Measurements from ENCODE around the gene PRDM4. TPM values are rescaled to one million over a fixed set of nuclear protein-coding genes. Genes with fewer than 3 reads are reported as not detected.

The PRDM4 gene
- total and polyA plus RNA-seq, 2 of the 4 experiments (the other 2 are of a cell fraction) = 20.1 to 26.7 TPM

DNA sequence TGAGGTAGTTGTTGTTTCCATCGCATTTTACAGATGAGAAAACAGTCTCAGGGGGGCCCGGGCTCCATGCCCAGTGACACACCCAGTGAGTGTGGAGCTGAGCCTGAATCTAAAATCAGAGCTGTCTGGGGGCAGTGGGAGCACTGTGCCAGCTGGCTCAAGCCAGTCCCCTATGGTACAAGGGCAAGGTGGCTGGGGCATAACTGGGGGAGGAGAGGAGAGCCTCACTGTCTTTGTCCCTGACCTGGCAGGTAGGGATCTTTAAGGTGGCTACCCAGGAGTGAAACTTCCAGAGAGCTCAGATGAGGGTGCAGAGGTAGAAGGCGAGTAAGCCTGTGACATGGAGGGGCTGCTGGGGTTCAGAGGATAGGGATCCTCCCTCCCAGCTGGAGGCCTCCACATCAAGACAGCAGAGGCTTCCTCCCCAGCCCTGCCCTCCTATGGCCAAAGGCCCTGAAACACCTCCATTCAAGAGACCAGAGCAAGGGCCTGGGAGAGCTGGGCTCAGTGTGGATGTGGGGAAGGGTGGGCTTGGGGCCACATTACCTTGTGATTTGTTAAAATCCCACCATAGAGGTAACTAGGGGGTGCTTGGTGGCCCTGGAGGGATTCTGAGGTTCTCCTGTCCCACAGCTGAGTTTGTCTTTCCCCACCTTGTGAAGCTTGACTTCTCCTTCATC, 46.7 kb upstream of the PRDM4 start (continued):
- TF ChIP-seq ELK1 (IDR thresholded peaks at IDR 0.05; ENCODE audit: borderline replicate concordance, low read depth, low read length) = no peak

DNA sequence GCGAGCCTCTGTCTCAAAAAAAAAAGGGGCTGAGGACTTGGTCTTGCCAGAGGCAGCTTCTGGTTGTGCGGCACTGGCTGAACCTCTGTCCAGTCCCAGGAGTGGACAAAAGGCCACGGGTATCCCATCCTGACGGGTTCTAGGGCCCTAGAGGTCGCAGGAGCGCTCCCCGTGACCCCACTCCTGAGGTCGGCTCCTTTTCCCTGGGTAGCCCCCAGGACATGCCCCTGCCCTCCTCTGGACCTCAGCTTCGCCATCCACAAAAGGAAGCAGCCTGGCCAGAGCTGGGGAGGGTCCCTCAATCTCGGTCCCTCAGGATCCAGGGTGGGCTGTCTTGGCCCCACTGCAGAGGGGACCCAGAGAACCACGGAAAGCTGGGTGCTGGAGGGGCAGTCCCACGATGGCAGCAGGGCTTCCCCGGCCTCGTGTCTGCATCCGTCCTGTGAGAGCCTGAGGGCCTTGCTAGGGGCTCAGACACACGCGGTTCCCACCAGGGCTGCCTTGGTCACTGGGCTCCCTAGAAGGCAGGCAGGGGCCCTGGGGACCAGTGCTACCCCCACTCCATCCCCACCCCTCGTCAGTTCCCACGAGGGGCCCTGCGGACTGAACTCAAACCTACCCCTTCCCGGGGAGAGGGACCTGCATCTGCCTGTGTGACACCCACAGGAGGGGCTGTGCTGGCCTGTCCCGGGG, 44.7 kb upstream of the PRDM4 start:
- no peak overlapping the region for H2BK5ac ChIP-seq (ENCODE audit: low read depth, low read length, poor library complexity, severe bottlenecking)
- no peak overlapping the region for H4K91ac ChIP-seq (ENCODE audit: insufficient read depth, low read depth, low read length)
- no peak overlapping the region for H2BK20ac ChIP-seq (ENCODE audit: low read depth, low read length)
- H3K23ac ChIP-seq (ENCODE audit: low read depth, low read length) = no peak overlapping the region
- no peak overlapping the region for H3K4me2 ChIP-seq (ENCODE audit: low read depth, low read length)
- H4K20me1 ChIP-seq (ENCODE audit: insufficient read depth, low read length) = no peaks in the 10 kb centered on the region
- H3K27me3 ChIP-seq (ENCODE audit: control insufficient read depth, insufficient read depth, low read length) = no peaks in the 10 kb centered on the region
- no peaks in the 10 kb centered on the region for H3K9me3 ChIP-seq (ENCODE audit: control insufficient read depth, insufficient read depth, low read length)
- no peak overlapping the region for H3K56ac ChIP-seq (ENCODE audit: extremely low read depth, insufficient read depth, low read length)
- no peak overlapping the region for H3K9ac ChIP-seq (ENCODE audit: low read depth, low read length)
- H3K79me1 ChIP-seq (ENCODE audit: low read depth in 1 of 2, low read length in 2 of 2) = no peaks in the 10 kb centered on the region
- ChIA-PET POLR2A (ENCODE audit: unreplicated experiment) (no interaction called here), CTCF (interaction anchor here (0.6 to 0.7 kb wide), 2 partner anchors 209 to 543 kb away, joined by 3 to 4 read pairs; no protein-coding TSS in a partner anchor)
- BruUV-seq (replicated peaks) = no TSS peak
- in situ Hi-C loops (cut with MboI; ENCODE audit: low sequenced_read_pairs) (no loop called here), dilution Hi-C loops (cut with HindIII; ENCODE audit: low sequenced_read_pairs, unreplicated experiment) (no loop called here), intact Hi-C loops (cut with micrococcal nuclease) (no loop called here)
- ATAC-seq (ENCODE audit: low read depth) (no peak), DNase-seq (no peak)
- no peak overlapping the region for H2AK5ac ChIP-seq (ENCODE audit: low read depth, low read length)
- H2AK9ac ChIP-seq (replicated peaks; ENCODE audit: low read depth, low read length, poor library complexity) = no peak overlapping the region
- no peak overlapping the region for H2AFZ ChIP-seq (replicated peaks; ENCODE audit: low read length, poor library complexity)
- no peak overlapping the region for H3K4ac ChIP-seq (ENCODE audit: low read depth, low read length)
- no peaks in the 10 kb centered on the region for H3K4me1 ChIP-seq (ENCODE audit: control insufficient read depth, insufficient read depth, low read length)
- no peak overlapping the region for H2BK120ac ChIP-seq (ENCODE audit: low read depth, low read length)
- no peaks in the 10 kb centered on the region for H3K36me3 ChIP-seq (ENCODE audit: control insufficient read depth, insufficient read depth, low read length)
- no peak overlapping the region for H3K14ac ChIP-seq (replicated peaks; ENCODE audit: low read depth, low read length)
- no peaks in the 10 kb centered on the region for H3K9me1 ChIP-seq (ENCODE audit: insufficient read depth, low read length)
- H2BK15ac ChIP-seq (ENCODE audit: low read depth, low read length) = no peak overlapping the region
- no peak overlapping the region for H4K8ac ChIP-seq (ENCODE audit: low read depth in 2 of 2, low read length in 2 of 2)
- 64% methylated on average over 6 of the region's 22 CpGs; no CpG with 5 or more reads in 1 of the 2 experiments for WGBS, 2 experiments (ENCODE audit: extremely low coverage in 2 of 2, insufficient read length in 1 of 2)
- no peak overlapping the region for H3K18ac ChIP-seq (ENCODE audit: low read depth, low read length)
- no peak overlapping the region for H3K27ac ChIP-seq (ENCODE audit: insufficient read depth, low read length)
- H4K5ac ChIP-seq (ENCODE audit: low read depth, low read length) = no peak overlapping the region
- H3K4me3 ChIP-seq (ENCODE audit: insufficient read depth, low read depth, low read length) = no peak overlapping the region
- TF ChIP-seq RFX5 (IDR thresholded peaks at IDR 0.05; ENCODE audit: low read depth, low read length) = no peak
- TF ChIP-seq CTCF (conservative IDR thresholded peaks at IDR 0.05; ENCODE audit: low read depth, low read length) = no peak
- no peak for TF ChIP-seq BHLHE40 (IDR thresholded peaks at IDR 0.05; ENCODE audit: low read depth, low read length)
- no peak for TF ChIP-seq NFE2L2 (IDR thresholded peaks at IDR 0.05; ENCODE audit: low read depth, low read length)
- TF ChIP-seq MAZ (IDR thresholded peaks at IDR 0.05; ENCODE audit: borderline replicate concordance, low read depth, low read length) = no peak
- TF ChIP-seq RCOR1 (IDR thresholded peaks at IDR 0.05; ENCODE audit: insufficient replicate concordance, low read length) = no peak
- TF ChIP-seq, protein P1, sequence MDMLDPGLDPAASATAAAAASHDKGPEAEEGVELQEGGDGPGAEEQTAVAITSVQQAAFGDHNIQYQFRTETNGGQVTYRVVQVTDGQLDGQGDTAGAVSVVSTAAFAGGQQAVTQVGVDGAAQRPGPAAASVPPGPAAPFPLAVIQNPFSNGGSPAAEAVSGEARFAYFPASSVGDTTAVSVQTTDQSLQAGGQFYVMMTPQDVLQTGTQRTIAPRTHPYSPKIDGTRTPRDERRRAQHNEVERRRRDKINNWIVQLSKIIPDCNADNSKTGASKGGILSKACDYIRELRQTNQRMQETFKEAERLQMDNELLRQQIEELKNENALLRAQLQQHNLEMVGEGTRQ (IDR thresholded peaks at IDR 0.05; ENCODE audit: low read depth, low read length) = no peak
- no peak for TF ChIP-seq RAD21 (IDR thresholded peaks at IDR 0.05; ENCODE audit: low read length)
- TF ChIP-seq MXI1 (IDR thresholded peaks at IDR 0.05; ENCODE audit: borderline replicate concordance, low read depth, low read length) = no peak
- TF ChIP-seq FOS (IDR thresholded peaks at IDR 0.05; ENCODE audit: low read depth, low read length) = no peak
